Measurements from ENCODE around the gene STK36.

STK36 gene

GRCh38 chr2:218662377-218662776 is 9.5 kb upstream of the STK36 start:
- TF ChIP-seq CTCF (conservative IDR thresholded peaks at IDR 0.05; ENCODE audit: low read depth, low read length): no peak

GRCh38 chr2:218662827-218663226 is 9.1 kb upstream of the STK36 start:
- TF ChIP-seq CTCF (conservative IDR thresholded peaks at IDR 0.05; ENCODE audit: low read depth, low read length): no peak
- no peak overlapping the region for H3K4me3 ChIP-seq (ENCODE audit: low read length)
- no peak for DNase-seq (ENCODE audit: low read depth)

More at GRCh38 chr2:218662377-218662776, 9.5 kb upstream of the STK36 start:
- H3K4me3 ChIP-seq (ENCODE audit: low read length): no peak overlapping the region
- no peak for DNase-seq (ENCODE audit: low read depth)

- DNase-seq (ENCODE audit: low read depth): no peak
- no peak overlapping the region for H3K4me3 ChIP-seq (ENCODE audit: low read length)
- TF ChIP-seq CTCF (conservative IDR thresholded peaks at IDR 0.05; ENCODE audit: low read depth, low read length): no peak
These were observed 8.0 kb upstream of the STK36 start for GRCh38 chr2:218663901-218664300.

- no peak for DNase-seq (ENCODE audit: low read depth)
- no peak overlapping the region for H3K4me3 ChIP-seq (ENCODE audit: low read length)
- no peak for TF ChIP-seq CTCF (conservative IDR thresholded peaks at IDR 0.05; ENCODE audit: low read depth, low read length)
These were observed 7.2 kb upstream of the STK36 start for GRCh38 chr2:218664653-218665052.

GRCh38 chr2:218671097-218671653 is 711 bp upstream of the STK36 start:
- no peak for TF ChIP-seq CTCF (conservative IDR thresholded peaks at IDR 0.05; ENCODE audit: low read depth, low read length)
- H3K4me3 ChIP-seq (ENCODE audit: low read length): peak overlapping the region; percentile 94
- DNase-seq (ENCODE audit: low read depth): no peak

- TF ChIP-seq CTCF (conservative IDR thresholded peaks at IDR 0.05; ENCODE audit: low read depth, low read length): no peak
- no peak for DNase-seq (ENCODE audit: low read depth)
- no peak overlapping the region for H3K4me3 ChIP-seq (ENCODE audit: low read length)
These were observed 7.2 kb downstream of the STK36 start for GRCh38 chr2:218679119-218679518.

- no peak for DNase-seq (ENCODE audit: low read depth)
- no peak overlapping the region for H3K4me3 ChIP-seq (ENCODE audit: low read length)
- TF ChIP-seq CTCF (conservative IDR thresholded peaks at IDR 0.05; ENCODE audit: low read depth, low read length): no peak
These were observed 8.2 kb downstream of the STK36 start for GRCh38 chr2:218680061-218680460.

All from retinal pigment epithelial cell (primary cell).